Measurements from ENCODE around the gene SERPINA5. TPM values are rescaled to one million over a fixed set of nuclear protein-coding genes. Genes with fewer than 3 reads are reported as not detected.

The SERPINA5 gene
- polyA plus RNA-seq, 1 of the 3 experiments (the other 2 are of a cell fraction) = 0.08 TPM

DNA sequence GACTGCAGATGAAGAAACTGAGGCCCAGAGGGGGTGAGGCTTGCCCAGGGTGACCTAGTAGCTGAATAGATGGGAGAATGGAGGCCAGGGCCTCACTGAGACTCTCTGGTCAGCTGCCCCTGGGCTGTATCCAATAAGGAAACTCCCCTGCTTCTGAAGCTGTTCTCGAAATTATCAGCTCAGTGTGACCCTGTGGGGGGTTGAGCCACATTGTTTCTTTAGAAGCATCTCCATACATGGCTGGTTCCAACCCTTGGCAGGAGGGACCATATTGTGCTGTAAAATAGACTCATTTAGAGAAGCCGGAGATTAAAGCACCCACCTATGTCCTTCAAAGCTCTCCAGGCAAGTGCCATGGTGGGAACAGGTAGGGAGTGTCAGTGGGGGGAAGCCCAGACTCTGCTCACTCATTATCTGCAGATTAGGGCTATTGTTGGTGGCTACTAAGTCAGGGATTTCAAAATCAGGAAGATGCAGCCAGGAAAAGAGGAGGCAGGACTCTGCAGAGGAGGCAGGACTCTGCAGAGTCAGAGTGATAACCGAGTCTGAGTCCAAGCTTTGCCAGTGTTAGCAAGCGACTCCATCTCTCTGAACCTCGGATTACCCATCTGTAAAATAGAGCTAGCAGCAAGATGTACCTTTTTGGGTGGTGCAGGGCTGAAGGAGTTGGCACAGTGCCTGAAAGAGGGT lies 3.5 kb downstream of the SERPINA5 start:
- CTCF ChIA-PET = no interaction called here

More for the DNA sequence above, 3.5 kb downstream of the SERPINA5 start:
- POLR2A ChIA-PET = no interaction called here
- no peaks in the 10 kb centered on the region for H4K20me1 ChIP-seq (ENCODE audit: insufficient read depth)
- no peaks in the 10 kb centered on the region for H3K9me2 ChIP-seq
- H3K4me2 ChIP-seq = no peak overlapping the region
- H3K36me3 ChIP-seq (replicated peaks in 1 of 2; ENCODE audit: control insufficient read depth in 1 of 2, insufficient read depth in 2 of 2, low read length in 1 of 2) = no peaks in the 10 kb centered on the region
- no peak overlapping the region for H3K27ac ChIP-seq (ENCODE audit: low read depth in 2 of 2, low read length in 1 of 2)
- no peak overlapping the region for H3K4me3 ChIP-seq (ENCODE audit: low read depth in 2 of 2, low read length in 1 of 2)
- 50% methylated on average over 2 of the region's 5 CpGs for WGBS (ENCODE audit: low lambda C conversion rate)
- no peaks in the 10 kb centered on the region for H3K27me3 ChIP-seq (ENCODE audit: insufficient read depth)
- no peak overlapping the region for H3K9ac ChIP-seq
- no peaks in the 10 kb centered on the region for H3F3A ChIP-seq (replicated peaks; ENCODE audit: insufficient read depth)
- H3K79me2 ChIP-seq (ENCODE audit: insufficient read depth) = no peaks in the 10 kb centered on the region
- H2AFZ ChIP-seq (ENCODE audit: low read depth) = no peak overlapping the region
- TF ChIP-seq, protein P1, sequence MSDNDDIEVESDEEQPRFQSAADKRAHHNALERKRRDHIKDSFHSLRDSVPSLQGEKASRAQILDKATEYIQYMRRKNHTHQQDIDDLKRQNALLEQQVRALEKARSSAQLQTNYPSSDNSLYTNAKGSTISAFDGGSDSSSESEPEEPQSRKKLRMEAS (IDR thresholded peaks at IDR 0.05; ENCODE audit: low read depth) = no peak
- TF ChIP-seq ELF1 (IDR thresholded peaks at IDR 0.05) (no peak), GATA2 (CRISPR knock-in tag; IDR thresholded peaks at IDR 0.05) (no peak), RCOR1 (IDR thresholded peaks at IDR 0.05; ENCODE audit: low read length) (no peak), RAD21 (IDR thresholded peaks at IDR 0.05; ENCODE audit: low read length) (no peak), YY1 (IDR thresholded peaks at IDR 0.05; ENCODE audit: low read depth) (no peak), MXI1 (IDR thresholded peaks at IDR 0.05; ENCODE audit: low read depth, low read length) (no peak), TCF12 (IDR thresholded peaks at IDR 0.05) (no peak), RFX5 (IDR thresholded peaks at IDR 0.05; ENCODE audit: low read length) (no peak), NRF1 (IDR thresholded peaks at IDR 0.05; ENCODE audit: low read depth, low read length) (no peak), SIN3A (IDR thresholded peaks at IDR 0.05; ENCODE audit: borderline replicate concordance, low read depth, low read length) (no peak), EZH2phosphoT487 (IDR thresholded peaks at IDR 0.05; ENCODE audit: borderline replicate concordance, low read depth) (no peak), FOXM1 (IDR thresholded peaks at IDR 0.05; ENCODE audit: low read depth) (no peak), JUND (IDR thresholded peaks at IDR 0.05) (no peak), TEAD4 (IDR thresholded peaks at IDR 0.05; ENCODE audit: borderline replicate concordance, insufficient read depth) (no peak)
- TF ChIP-seq, protein P2, sequence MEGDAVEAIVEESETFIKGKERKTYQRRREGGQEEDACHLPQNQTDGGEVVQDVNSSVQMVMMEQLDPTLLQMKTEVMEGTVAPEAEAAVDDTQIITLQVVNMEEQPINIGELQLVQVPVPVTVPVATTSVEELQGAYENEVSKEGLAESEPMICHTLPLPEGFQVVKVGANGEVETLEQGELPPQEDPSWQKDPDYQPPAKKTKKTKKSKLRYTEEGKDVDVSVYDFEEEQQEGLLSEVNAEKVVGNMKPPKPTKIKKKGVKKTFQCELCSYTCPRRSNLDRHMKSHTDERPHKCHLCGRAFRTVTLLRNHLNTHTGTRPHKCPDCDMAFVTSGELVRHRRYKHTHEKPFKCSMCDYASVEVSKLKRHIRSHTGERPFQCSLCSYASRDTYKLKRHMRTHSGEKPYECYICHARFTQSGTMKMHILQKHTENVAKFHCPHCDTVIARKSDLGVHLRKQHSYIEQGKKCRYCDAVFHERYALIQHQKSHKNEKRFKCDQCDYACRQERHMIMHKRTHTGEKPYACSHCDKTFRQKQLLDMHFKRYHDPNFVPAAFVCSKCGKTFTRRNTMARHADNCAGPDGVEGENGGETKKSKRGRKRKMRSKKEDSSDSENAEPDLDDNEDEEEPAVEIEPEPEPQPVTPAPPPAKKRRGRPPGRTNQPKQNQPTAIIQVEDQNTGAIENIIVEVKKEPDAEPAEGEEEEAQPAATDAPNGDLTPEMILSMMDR (IDR thresholded peaks at IDR 0.05) = no peak
- TF ChIP-seq, protein P3, sequence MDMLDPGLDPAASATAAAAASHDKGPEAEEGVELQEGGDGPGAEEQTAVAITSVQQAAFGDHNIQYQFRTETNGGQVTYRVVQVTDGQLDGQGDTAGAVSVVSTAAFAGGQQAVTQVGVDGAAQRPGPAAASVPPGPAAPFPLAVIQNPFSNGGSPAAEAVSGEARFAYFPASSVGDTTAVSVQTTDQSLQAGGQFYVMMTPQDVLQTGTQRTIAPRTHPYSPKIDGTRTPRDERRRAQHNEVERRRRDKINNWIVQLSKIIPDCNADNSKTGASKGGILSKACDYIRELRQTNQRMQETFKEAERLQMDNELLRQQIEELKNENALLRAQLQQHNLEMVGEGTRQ (IDR thresholded peaks at IDR 0.05; ENCODE audit: borderline replicate concordance, low read depth, low read length) = no peak
- TF ChIP-seq, protein P4, sequence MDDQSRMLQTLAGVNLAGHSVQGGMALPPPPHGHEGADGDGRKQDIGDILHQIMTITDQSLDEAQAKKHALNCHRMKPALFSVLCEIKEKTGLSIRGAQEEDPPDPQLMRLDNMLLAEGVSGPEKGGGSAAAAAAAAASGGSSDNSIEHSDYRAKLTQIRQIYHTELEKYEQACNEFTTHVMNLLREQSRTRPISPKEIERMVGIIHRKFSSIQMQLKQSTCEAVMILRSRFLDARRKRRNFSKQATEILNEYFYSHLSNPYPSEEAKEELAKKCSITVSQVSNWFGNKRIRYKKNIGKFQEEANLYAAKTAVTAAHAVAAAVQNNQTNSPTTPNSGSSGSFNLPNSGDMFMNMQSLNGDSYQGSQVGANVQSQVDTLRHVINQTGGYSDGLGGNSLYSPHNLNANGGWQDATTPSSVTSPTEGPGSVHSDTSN (IDR thresholded peaks at IDR 0.05) = no peak
- no peak for DNase-seq
- peaks cover 0 to 13% of the 10 kb centered on the region in 2 experiments; a peak in 1 of 4 replicates for H3K4me1 ChIP-seq (ENCODE audit: control insufficient read depth in 1 of 2, insufficient read depth in 2 of 2, low read depth in 1 of 2, low read length in 1 of 2)
- H3K9me3 ChIP-seq = no peaks in the 10 kb centered on the region

Data from SK-N-SH (cell line).